Measurements from ENCODE around the gene GSC.
"Not testable (repeated sequence)": the region's sequence is repeated elsewhere in the genome, so short reads cannot be mapped to it uniquely, and the experiment has no call there.

GSC gene

GRCh38 chr14:94771906-94772490 lies 2.1 kb upstream of the GSC start:
- no peak for DNase-seq (ENCODE audit: low read depth)

- DNase-seq (ENCODE audit: low read depth) = no peak
These were observed 1.4 kb upstream of the GSC start for GRCh38 chr14:94771158-94771905.

GRCh38 chr14:94770815-94771157 lies 873 bp upstream of the GSC start:
- DNase-seq (ENCODE audit: low read depth) = no peak

DNA sequence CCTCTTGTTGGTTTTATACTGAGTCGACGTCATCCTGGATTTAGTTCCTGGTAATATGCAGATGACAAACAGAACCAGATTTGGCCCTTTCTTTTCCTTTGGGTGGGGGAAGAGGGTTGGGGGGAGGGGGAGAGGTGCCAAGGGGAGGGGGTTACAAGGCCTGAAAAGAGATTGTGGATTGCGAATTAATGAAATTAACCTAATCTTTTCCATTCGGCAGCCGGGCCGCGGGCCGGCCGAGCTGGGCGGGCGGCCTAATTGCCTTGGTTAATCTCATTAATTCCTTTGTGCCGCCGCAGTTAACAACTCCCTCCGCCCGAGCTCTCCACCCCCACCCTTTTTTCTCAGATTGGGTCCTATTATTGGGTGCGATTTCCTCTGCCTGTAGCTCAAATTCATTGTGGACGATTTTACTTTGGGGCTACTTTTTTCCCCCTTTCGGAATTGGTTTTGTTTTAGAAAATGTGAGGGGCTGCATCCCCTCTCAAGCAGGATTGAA lies 387 bp upstream of the GSC start:
- DNase-seq (ENCODE audit: low read depth) = no peak

- DNase-seq (ENCODE audit: low read depth) = no peak
These were observed 1.2 kb downstream of the GSC start for GRCh38 chr14:94768521-94769390.

- DNase-seq (ENCODE audit: low read depth) = no peak
These were observed 1.8 kb downstream of the GSC start for GRCh38 chr14:94768141-94768520.

DNA sequence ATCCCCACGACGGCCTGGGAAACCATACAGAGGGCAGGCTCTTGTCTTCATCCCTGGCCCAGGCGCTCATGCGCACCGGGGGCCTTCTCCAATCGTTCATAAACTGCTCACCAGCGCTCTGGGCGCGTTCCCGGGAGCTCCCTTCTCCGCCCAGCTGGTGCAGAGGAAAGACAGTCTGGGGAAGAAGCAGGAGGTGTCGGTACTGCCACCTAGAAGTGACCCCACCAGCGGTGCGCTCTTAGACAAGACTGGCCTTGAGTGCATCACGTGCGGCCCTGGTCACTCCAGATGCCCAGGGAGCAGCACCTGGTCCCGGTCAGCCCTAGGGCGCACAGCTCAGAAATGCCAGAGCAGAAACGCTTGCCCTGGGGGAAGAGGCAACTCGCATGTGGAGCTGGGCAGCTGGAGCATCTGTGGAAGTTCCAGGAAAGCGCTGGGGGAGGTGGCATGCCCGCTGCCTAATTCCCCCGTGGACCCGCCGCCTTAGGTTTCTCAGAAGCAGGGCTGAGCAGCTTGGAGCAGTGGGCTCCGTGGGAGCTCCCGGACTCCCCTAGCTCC lies 2.5 kb downstream of the GSC start:
- DNase-seq (ENCODE audit: low read depth) = no peak

DNA sequence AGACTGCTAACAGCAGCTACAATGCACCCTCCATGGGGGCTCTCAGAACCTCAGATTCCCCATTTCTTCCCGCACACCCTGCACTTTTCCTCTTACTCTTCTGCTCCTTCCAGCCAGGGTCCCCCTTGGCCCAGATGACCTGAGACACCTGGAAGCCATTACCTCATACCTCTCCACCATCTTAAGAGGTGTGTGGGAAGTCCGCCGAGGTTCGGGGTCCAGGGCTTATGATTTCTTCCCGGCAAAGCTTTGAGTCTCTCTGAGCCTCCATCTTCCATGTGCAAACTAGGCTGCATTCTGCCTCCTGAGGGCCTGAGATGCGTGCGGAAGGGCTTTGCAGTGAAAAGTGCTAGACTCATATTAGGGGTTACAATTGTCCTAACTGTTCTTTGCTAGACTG lies 5.3 kb downstream of the GSC start:
- DNase-seq (ENCODE audit: low read depth) = no peak

GRCh38 chr14:94762431-94762830 lies 7.5 kb downstream of the GSC start:
- DNase-seq (ENCODE audit: low read depth) = no peak

GRCh38 chr14:94761997-94762377 lies 7.9 kb downstream of the GSC start:
- DNase-seq (ENCODE audit: low read depth) = no peak

GRCh38 chr14:94761348-94761996 lies 8.4 kb downstream of the GSC start:
- DNase-seq (ENCODE audit: low read depth) = no peak

- no peak for DNase-seq (ENCODE audit: low read depth)
These were observed 13.5 kb downstream of the GSC start for GRCh38 chr14:94756310-94756882.

- no peak for DNase-seq (ENCODE audit: low read depth)
These were observed 15.4 kb downstream of the GSC start for GRCh38 chr14:94754391-94754942.

DNA sequence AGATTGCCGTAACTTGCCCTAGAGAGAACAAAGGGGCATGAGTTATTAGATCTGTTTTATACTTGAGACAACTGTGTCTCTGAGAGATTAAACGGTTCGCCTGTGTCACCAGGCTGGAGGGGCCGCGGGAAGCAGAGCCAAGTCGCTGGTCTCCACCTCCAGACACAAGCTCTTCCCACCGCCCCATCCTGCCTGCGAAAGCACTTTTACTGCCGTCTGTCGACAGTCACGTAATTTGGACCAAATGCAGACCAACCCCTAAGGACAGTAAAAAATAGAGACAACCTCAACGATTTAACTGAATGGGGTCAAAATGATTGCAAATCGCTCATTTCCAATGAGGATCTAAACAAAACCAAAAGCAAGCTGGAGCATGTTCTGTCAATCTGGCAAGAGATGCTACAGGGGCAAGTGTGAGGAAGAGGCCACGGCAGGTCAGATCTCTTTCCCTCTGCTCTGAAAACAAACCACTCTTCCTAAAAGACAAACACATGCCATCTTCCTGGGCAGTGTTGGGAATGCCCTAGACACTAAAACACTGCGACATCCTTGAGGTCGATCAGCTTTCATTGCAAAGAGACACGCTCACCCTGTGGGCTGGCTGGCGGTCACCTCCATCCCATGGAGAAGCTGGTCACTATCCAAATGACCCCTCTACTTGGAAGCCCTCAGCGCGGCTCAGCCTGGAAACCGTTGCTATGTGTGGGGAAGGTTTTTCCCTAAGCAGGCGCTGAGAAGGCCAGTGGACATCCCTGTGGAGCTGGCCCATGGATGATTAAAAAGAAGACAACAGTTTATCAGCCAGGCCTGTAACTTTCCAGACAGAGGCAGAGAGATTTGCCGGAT lies 17.1 kb downstream of the GSC start:
- no peak for DNase-seq (ENCODE audit: low read depth)

- no peak for DNase-seq (ENCODE audit: low read depth)
These were observed 18.0 kb downstream of the GSC start for GRCh38 chr14:94751956-94752355.

DNA sequence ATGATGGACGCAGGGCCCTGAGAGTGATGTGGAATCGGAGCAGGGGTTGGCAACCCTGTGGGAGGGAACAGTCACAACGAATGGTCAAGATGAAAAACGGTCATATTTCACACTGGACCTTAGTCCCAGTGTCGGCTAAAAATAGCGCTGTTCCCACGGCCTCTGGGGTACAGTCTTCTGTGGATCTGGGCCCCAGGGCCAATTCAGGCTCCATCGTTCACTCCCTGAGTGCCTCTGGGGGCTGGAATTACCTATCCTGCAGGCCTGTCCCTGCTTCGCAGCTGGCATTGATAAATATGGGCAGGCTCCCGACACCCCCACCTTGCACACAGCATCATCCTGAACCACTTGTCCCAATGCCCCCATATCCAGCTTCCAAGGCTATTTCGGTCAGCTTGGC lies 18.6 kb downstream of the GSC start:
- no peak for DNase-seq (ENCODE audit: low read depth)

GRCh38 chr14:94750371-94750770 lies 19.5 kb downstream of the GSC start:
- DNase-seq (ENCODE audit: low read depth) = no peak

DNA sequence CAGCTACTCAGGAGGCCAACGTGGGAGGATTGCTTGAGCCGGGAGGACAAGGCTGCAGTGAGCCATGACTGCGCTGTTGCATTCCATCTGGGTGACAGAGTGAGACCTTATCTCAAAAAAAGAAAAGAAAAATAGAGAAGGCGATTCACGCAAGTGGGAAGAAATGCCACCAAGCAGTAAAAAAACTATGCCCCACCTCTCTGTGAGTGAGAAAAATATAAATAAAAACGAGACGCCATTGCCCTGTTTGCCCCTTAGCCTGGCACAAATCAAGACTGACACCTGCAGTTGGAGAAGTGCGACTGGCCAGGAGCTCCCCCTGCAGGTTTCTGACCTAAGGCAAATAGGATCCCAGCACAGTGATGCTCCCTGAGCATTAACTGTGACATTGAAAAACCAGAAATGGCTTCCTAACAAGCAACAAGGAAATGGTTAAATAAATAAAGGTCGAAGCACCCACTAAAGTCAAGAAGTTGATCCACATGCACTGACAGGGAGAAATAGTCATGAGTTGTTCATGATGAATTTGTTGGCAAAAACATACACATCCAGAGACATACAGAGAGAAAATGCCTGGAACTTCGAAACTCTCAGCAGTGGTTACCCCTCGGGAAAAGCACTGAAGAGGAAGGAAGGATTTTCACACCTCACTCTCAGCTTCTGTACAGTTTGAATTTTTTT lies 21.1 kb downstream of the GSC start:
- DNase-seq (ENCODE audit: low read depth) = no peak

DNA sequence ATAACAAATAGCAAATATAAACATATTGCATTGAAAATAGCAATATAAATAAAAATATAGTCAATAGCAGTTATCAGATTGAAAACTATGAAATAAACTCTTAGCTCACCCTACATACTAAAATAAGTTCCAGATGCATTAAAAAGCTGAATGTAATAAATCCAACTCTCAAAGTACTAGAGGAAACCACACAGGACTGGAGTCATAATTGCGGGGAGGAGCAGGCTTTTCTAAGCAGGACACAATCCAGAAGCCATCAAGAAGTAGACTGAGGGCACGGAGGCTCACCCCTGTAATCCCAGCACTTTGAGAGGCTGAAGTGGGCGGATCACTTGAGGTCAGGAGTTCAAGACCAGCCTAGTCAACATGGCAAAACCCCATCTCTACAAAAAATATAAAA lies 22.2 kb downstream of the GSC start:
- no peak for DNase-seq (ENCODE audit: low read depth)

DNA sequence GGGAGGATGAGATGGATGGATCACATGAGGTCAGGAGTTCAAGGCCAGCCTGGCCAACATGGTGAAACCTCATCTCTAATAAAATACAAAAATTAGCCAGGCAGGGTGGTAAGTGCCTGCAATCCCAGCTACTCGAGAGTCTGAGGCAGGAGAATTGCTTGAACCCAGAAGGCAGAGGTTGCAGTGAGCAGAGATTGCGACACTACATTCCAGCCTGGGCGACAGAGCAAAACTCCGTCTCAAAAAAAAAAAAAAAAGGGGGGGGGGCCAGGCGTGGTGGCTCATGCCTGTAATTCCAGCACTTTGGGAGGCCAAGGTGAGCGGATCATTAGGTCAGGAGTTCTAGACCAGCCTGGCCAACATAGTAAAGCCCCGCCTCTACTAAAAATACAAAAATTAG lies 22.8 kb downstream of the GSC start:
- not testable (repeated sequence) for DNase-seq (ENCODE audit: low read depth)
